Breast epithelium (tissue), 4 donors: ENCODE data around the gene PER2. TPM values are rescaled to one million over a fixed set of nuclear protein-coding genes. Genes with fewer than 3 reads are reported as not detected.

ENCODE experiments used
- DNase-seq, 2 donors: peaks; one replicate each; pipeline ENCODE4 v3.0.0-alpha.2; 2019; ENCODE audit warnings: low spot score in 2 of 2
- H3K27ac ChIP-seq, 2 donors: fragments of 200-600 bp; sonication (generic) in 1 of 2; one replicate each; pipeline ENCODE4 v1.5.1; 2016 to 2019; ENCODE audit warnings: mild to moderate bottlenecking in 1 of 2
- H3K27me3 ChIP-seq, 2 donors: fragments of 200-600 bp; sonication (generic) in 1 of 2; one replicate each; pipeline versions ENCODE4 v1.5.1 to v1.6.0; 2017 to 2019; ENCODE audit warnings: control low read depth in 1 of 2, mild to moderate bottlenecking in 1 of 2
- H3K36me3 ChIP-seq: fragments of 200-600 bp; one replicate; pipeline ENCODE4 v1.5.1; 2019
- H3K4me1 ChIP-seq, 2 donors: fragments of 200-600 bp; sonication (generic); one replicate each; pipeline ENCODE4 v1.5.1; 2016 to 2019; ENCODE audit warnings: control low read depth in 1 of 2
- H3K4me3 ChIP-seq, 3 donors: fragments of 200-600 bp; sonication (generic); 1 replicate in 2 of 3; 2 replicates in 1 of 3; pipeline ENCODE4 v1.5.1; 2016 to 2019; ENCODE audit warnings: mild to moderate bottlenecking in 3 of 3, moderate library complexity in 2 of 3
- H3K9me3 ChIP-seq, 2 donors: fragments of 200-600 bp; sonication (generic) in 1 of 2; one replicate each; pipeline ENCODE4 v1.5.1; 2016 to 2019; ENCODE audit warnings: control low read depth in 1 of 2
- POLR2A ChIP-seq: fragments of 450-650 bp; IDR thresholded peaks from one replicate; pipeline ENCODE4 v1.6.1; 2016; ENCODE audit warnings: antibody characterized with exemption, mild to moderate bottlenecking, moderate library complexity
- POLR2AphosphoS5 ChIP-seq, 3 donors: sonication (generic); formaldehyde crosslinking; IDR thresholded peaks; one replicate each; pipeline ENCODE4 v1.6.1; 2017; ENCODE audit warnings: antibody characterized with exemption in 3 of 3
- intact Hi-C: fragments of 100-400 bp; cut with DNase I; formaldehyde crosslinking; loops from one replicate; pipeline ENCODE4 v1.15.1; 2023; ENCODE audit warnings: low total_unique reads
- total RNA-seq, 3 donors: library from RNA; depleted of rRNA; stranded (reverse); fragments of >200 nt; gene quantifications; one replicate each; pipeline ENCODE4 v1.1.0, GENCODE V29; 2016
- TF ChIP-seq, protein P1 (sequence below), 3 donors: fragments of 450-650 bp; IDR thresholded peaks; one replicate each; pipeline ENCODE4 v1.5.1; 2016 to 2017; ENCODE audit warnings: antibody characterized with exemption in 3 of 3, mild to moderate bottlenecking in 3 of 3, moderate library complexity in 3 of 3

The PER2 gene
- total RNA-seq, 3 donors from 2014 or later: 14.1 to 29.7 (median 16.1) TPM

DNA sequence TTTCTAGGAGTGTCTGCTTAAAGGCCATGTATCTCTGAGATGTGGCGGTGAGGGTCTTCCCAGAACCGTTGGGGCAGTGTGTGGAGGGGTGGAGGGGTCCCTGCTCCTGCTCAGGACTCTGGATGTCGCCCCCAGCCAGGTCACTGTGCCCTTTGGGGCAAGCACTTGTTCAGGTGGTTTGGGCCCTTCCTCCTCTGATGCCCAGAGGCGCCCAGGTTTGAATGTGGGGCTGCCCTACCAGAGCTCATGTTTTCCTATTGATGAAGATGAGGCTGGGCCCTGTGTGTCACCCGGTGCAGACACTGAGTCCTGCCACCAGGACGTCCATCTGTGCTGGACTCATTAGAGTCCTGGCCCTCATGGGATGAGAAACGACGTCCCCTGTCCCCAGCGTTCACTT is 14.3 kb upstream of the PER2 start:
- no peak for DNase-seq
- intact Hi-C loops: no loop called here
- H3K36me3 ChIP-seq: no peaks in the 10 kb centered on the region
- no peaks in the 10 kb centered on the region for H3K9me3 ChIP-seq
- H3K4me1 ChIP-seq: peaks cover 0 to 6% of the 10 kb centered on the region in 2 donors
- H3K4me3 ChIP-seq: no peak overlapping the region
- TF ChIP-seq POLR2AphosphoS5 (IDR thresholded peaks at IDR 0.05) (no peak), POLR2A (no peak)
- TF ChIP-seq, protein P1, sequence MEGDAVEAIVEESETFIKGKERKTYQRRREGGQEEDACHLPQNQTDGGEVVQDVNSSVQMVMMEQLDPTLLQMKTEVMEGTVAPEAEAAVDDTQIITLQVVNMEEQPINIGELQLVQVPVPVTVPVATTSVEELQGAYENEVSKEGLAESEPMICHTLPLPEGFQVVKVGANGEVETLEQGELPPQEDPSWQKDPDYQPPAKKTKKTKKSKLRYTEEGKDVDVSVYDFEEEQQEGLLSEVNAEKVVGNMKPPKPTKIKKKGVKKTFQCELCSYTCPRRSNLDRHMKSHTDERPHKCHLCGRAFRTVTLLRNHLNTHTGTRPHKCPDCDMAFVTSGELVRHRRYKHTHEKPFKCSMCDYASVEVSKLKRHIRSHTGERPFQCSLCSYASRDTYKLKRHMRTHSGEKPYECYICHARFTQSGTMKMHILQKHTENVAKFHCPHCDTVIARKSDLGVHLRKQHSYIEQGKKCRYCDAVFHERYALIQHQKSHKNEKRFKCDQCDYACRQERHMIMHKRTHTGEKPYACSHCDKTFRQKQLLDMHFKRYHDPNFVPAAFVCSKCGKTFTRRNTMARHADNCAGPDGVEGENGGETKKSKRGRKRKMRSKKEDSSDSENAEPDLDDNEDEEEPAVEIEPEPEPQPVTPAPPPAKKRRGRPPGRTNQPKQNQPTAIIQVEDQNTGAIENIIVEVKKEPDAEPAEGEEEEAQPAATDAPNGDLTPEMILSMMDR (IDR thresholded peaks at IDR 0.05): no peak
- no peak overlapping the region for H3K27ac ChIP-seq
- no peaks in the 10 kb centered on the region for H3K27me3 ChIP-seq

DNA sequence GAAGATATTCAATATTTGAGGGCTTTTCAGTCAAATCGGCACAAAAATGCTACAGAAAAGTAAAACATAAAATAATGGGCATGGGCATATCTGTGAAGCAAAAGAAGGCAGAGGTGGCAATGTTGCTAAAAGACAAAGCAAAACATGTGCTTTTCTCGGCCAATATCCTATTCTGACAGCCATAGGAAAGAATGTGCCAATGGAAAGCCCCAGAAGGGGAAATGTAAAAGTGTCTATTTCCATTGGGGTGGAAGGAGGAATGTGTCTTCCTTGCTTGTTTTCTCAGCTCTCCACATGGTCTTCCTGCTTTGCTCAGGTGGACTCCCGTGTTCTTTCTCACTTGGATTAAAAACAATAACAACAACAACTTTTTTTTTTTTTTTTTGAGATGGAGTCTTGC is 13.7 kb upstream of the PER2 start:
- no peaks in the 10 kb centered on the region for H3K27me3 ChIP-seq
- no peak overlapping the region for H3K4me3 ChIP-seq
- H3K9me3 ChIP-seq: no peaks in the 10 kb centered on the region
- H3K27ac ChIP-seq: no peak overlapping the region
- H3K4me1 ChIP-seq: peaks cover 0 to 6% of the 10 kb centered on the region in 2 donors
- intact Hi-C loops: no loop called here
- TF ChIP-seq POLR2A (no peak), POLR2AphosphoS5 (IDR thresholded peaks at IDR 0.05) (no peak)
- TF ChIP-seq, protein P1 (IDR thresholded peaks at IDR 0.05): no peak
- no peaks in the 10 kb centered on the region for H3K36me3 ChIP-seq
- DNase-seq: no peak

DNA sequence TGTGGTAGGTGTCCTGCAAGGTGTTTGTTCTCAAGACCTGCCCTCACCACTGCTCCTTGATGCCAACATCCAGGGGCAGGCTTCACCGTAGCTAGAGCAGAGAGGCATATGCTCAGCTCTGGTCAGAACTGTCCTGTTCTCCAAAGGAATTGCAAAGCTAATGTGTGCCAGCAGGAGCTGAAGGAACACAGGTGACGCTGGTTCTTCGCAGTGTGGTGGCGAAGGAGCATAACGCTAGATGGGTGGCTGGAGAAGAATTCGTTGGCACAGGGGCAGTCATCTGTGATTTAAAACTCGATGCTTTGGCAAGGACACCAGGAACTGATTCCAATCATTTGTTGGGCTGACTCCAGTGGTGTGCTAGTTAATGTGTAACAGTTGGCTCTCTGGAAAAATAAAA is 11.4 kb upstream of the PER2 start:
- H3K9me3 ChIP-seq: no peaks in the 10 kb centered on the region
- H3K27me3 ChIP-seq: no peaks in the 10 kb centered on the region
- H3K4me3 ChIP-seq: peak overlapping the region in 2 of 3 donors; percentile 5 to 9
- TF ChIP-seq POLR2AphosphoS5 (IDR thresholded peaks at IDR 0.05) (peak in 2 of 3 donors; percentile 36 to 68), POLR2A (no peak)
- TF ChIP-seq, protein P1 (IDR thresholded peaks at IDR 0.05): peak in 1 of 3 donors; percentile 43
- DNase-seq: peak in 1 of 2 donors; percentile 86
- intact Hi-C loops: no loop called here
- H3K27ac ChIP-seq: peak overlapping the region; percentile 68 to 87
- no peaks in the 10 kb centered on the region for H3K36me3 ChIP-seq
- peaks cover 0 to 6% of the 10 kb centered on the region in 2 donors for H3K4me1 ChIP-seq

DNA sequence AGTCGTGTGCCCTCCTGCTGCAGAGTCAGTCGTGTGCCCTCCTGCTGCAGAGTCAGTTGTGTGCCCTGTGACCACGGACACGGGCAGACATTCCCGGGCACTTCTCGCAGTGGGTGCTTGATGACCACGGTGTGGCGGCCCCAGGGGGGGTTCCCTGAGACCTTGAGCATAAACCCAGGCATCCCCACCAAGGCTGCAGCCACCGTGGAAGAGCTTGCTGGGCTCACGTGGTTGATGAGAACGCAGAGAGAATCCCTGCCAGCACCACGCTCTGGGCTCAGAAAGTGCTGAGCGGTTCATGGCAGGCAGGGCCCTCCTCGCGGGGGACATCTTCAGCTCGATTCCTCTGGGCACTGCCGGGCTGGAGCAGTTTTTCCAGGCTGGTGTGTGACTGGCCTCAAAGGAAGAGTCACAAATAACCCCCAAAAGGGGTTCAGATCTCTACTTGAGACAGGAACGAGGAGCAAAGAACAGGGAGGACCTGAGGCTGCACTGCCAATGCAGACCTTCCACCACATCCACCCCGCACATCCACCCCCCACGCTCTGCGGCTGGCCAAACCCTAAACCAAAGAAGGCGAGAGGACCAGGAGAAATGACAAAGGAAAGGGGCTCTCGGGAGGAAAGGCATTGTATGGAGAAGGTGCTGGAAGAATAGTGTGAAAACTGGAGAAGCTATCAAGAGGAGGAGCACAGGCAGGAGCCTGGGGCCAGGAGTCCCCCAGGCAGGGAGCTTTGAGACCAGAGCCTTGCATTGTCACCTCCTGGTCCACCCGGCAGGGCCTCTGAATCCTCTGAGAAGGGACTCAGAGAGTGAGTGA is 8.4 kb upstream of the PER2 start:
- TF ChIP-seq, protein P1 (IDR thresholded peaks at IDR 0.05): no peak
- no peak for TF ChIP-seq POLR2AphosphoS5 (IDR thresholded peaks at IDR 0.05)
- no peak for TF ChIP-seq POLR2A
- H3K27ac ChIP-seq: no peak overlapping the region
- no peak for DNase-seq
- no peak overlapping the region for H3K4me3 ChIP-seq
- no peaks in the 10 kb centered on the region for H3K9me3 ChIP-seq
- intact Hi-C loops: no loop called here
- H3K36me3 ChIP-seq: no peaks in the 10 kb centered on the region
- H3K27me3 ChIP-seq: no peaks in the 10 kb centered on the region
- H3K4me1 ChIP-seq: peaks cover 0 to 6% of the 10 kb centered on the region in 2 donors
